EH (cell line): ENCODE measurements around the gene STIM2.
"Not testable (repeated sequence)": the region's sequence is repeated elsewhere in the genome, so short reads cannot be mapped to it uniquely, and the experiment has no call there.

Experiments used
- DNase-seq: peaks from one replicate; pipeline ENCODE4 v3.0.0-alpha.2; 2015; ENCODE audit warnings: low read depth

STIM2 gene

GRCh38 chr4:26867914-26868684 is 7.5 kb downstream of the STIM2 start:
- no peak for DNase-seq

- DNase-seq: no peak
Observed at GRCh38 chr4:26870576-26871262, 10.1 kb downstream of the STIM2 start.

GRCh38 chr4:26871611-26872010 is 11.0 kb downstream of the STIM2 start:
- DNase-seq: peak; percentile 62

GRCh38 chr4:26873391-26874026 is 12.9 kb downstream of the STIM2 start:
- no peak for DNase-seq

GRCh38 chr4:26874110-26874509 is 13.5 kb downstream of the STIM2 start:
- no peak for DNase-seq

- DNase-seq: no peak
Observed at GRCh38 chr4:26877406-26877805, 16.8 kb downstream of the STIM2 start.

GRCh38 chr4:26877961-26878360 is 17.3 kb downstream of the STIM2 start:
- no peak for DNase-seq

- DNase-seq: no peak
Observed at GRCh38 chr4:26878794-26879391, 18.3 kb downstream of the STIM2 start.

GRCh38 chr4:26879805-26880204 is 19.2 kb downstream of the STIM2 start:
- no peak for DNase-seq

- DNase-seq: no peak
Observed at GRCh38 chr4:26884026-26884425, 23.4 kb downstream of the STIM2 start.

- DNase-seq: no peak
Observed at GRCh38 chr4:26884486-26884988, 23.9 kb downstream of the STIM2 start.

GRCh38 chr4:26885912-26886274 is 25.3 kb downstream of the STIM2 start:
- no peak for DNase-seq

GRCh38 chr4:26887143-26887542 is 26.5 kb downstream of the STIM2 start:
- no peak for DNase-seq

GRCh38 chr4:26887809-26888208 is 27.2 kb downstream of the STIM2 start:
- DNase-seq: no peak

GRCh38 chr4:26889356-26889755 is 28.7 kb downstream of the STIM2 start:
- DNase-seq: no peak

- no peak for DNase-seq
Observed at GRCh38 chr4:26891054-26891453, 30.4 kb downstream of the STIM2 start.

GRCh38 chr4:26891867-26892266 is 31.2 kb downstream of the STIM2 start:
- DNase-seq: no peak

GRCh38 chr4:26892480-26893150 is 32.0 kb downstream of the STIM2 start:
- no peak for DNase-seq

- no peak for DNase-seq
Observed at GRCh38 chr4:26893491-26893890, 32.9 kb downstream of the STIM2 start.

GRCh38 chr4:26894881-26895280 is 34.2 kb downstream of the STIM2 start:
- DNase-seq: not testable (repeated sequence)

- DNase-seq: peak; percentile 47
Observed at GRCh38 chr4:26896636-26897035, 36.0 kb downstream of the STIM2 start.

GRCh38 chr4:26899991-26900390 is 39.4 kb downstream of the STIM2 start:
- DNase-seq: no peak
